Endothelial cell of umbilical vein (primary cell): Measurements from ENCODE around the gene THSD7A. TPM values are rescaled to one million over a fixed set of nuclear protein-coding genes. Genes with fewer than 3 reads are reported as not detected.

Source experiments
- BruUV-seq: library from RNA; stranded (reverse); fragments of 400-500 nt; replicated peaks from 2 replicates; lab custom pipeline; 2021; lab: Mats Ljungman, UMichigan
- CTCF ChIA-PET: fragments of 300-600, 350-600 bp; sonication (Branson Sonifier 250); formaldehyde crosslinking; loops from one replicate; lab custom pipeline; 2021; ENCODE audit warnings: antibody characterized with exemption, inconsistent platforms; lab: Charles Lee
- POLR2A ChIA-PET: fragments of 300-600, 350-600 bp; sonication (Branson Sonifier 250); formaldehyde crosslinking; loops from one replicate; lab custom pipeline; 2021; ENCODE audit warnings: antibody characterized with exemption, inconsistent platforms; lab: Charles Lee
- DNase-seq: peaks from one replicate; pipeline ENCODE4 v3.0.0-alpha.2; 2011; ENCODE audit warnings: low read depth, low spot score
- FAIRE-seq: peaks from 2 replicates; lab custom pipeline; 2011; peaks lifted over from hg19 to GRCh38; lab: Jason Lieb, UNC
- H2AFZ ChIP-seq: 2 replicates; pipeline ENCODE4 v1.6.0; 2012; ENCODE audit warnings: low read depth, low read length, control low read depth, inconsistent platforms
- H3K27ac ChIP-seq: 2 replicates; pipeline ENCODE4 v1.5.1; 2011; ENCODE audit warnings: low read depth, mild to moderate bottlenecking, control low read depth, low read length, moderate library complexity; ENCODE audit not compliant: insufficient read depth
- H3K27me3 ChIP-seq, 2 experiments: 2 replicates each; pipeline versions ENCODE4 v1.6.0 to v1.6.1; 2011; ENCODE audit warnings: low read length in 2 of 2, mixed read lengths in 1 of 2; ENCODE audit not compliant: control insufficient read depth in 2 of 2, insufficient read depth in 2 of 2
- H3K36me3 ChIP-seq, 2 experiments: 2 replicates in 1 of 2; 3 replicates in 1 of 2; pipeline ENCODE4 v1.5.1; 2011; ENCODE audit warnings: low read length in 2 of 2, mild to moderate bottlenecking in 1 of 2, moderate library complexity in 1 of 2; ENCODE audit not compliant: control insufficient read depth in 2 of 2, insufficient read depth in 2 of 2; ENCODE audit errors: extremely low read depth in 1 of 2
- H3K4me1 ChIP-seq: 3 replicates; pipeline ENCODE4 v1.5.1; 2011; ENCODE audit warnings: mild to moderate bottlenecking, low read length; ENCODE audit not compliant: control insufficient read depth, insufficient read depth; ENCODE audit errors: extremely low read depth
- H3K4me2 ChIP-seq: 2 replicates; pipeline ENCODE4 v1.6.1; 2011; ENCODE audit warnings: low read length, control low read depth, mixed read lengths; ENCODE audit not compliant: insufficient read depth
- H3K4me3 ChIP-seq, 3 experiments: fragments of 200-600 bp in 1 of 3; sonication (generic), shearing (Covaris generic) in 1 of 3; replicated peaks in 1 of 3; 2 replicates each; pipeline ENCODE4 v1.5.1; 2011 to 2016; ENCODE audit warnings: control low read depth in 3 of 3, low read length in 3 of 3, mild to moderate bottlenecking in 2 of 3, inconsistent platforms in 1 of 3, low read depth in 1 of 3, moderate library complexity in 1 of 3; ENCODE audit not compliant: insufficient read depth in 1 of 3
- H3K79me2 ChIP-seq: 2 replicates; pipeline ENCODE4 v1.6.0; 2012; ENCODE audit warnings: low read length, inconsistent platforms; ENCODE audit not compliant: control insufficient read depth, insufficient read depth
- H3K9ac ChIP-seq: replicated peaks from 2 replicates; pipeline ENCODE3; 2011; ENCODE audit warnings: low read length, control low read depth; ENCODE audit not compliant: insufficient read depth; ENCODE audit errors: extremely low read depth
- H3K9me1 ChIP-seq: replicated peaks from 3 replicates; pipeline ENCODE4 v1.6.0; 2011; ENCODE audit warnings: mild to moderate bottlenecking, low read length; ENCODE audit not compliant: control insufficient read depth, insufficient read depth; ENCODE audit errors: extremely low read depth
- H3K9me3 ChIP-seq: replicated peaks from 2 replicates; pipeline ENCODE4 v1.5.1; 2012; ENCODE audit warnings: low read length, inconsistent platforms; ENCODE audit not compliant: control insufficient read depth, insufficient read depth
- H4K20me1 ChIP-seq: replicated peaks from 2 replicates; pipeline ENCODE3; 2011; ENCODE audit warnings: mild to moderate bottlenecking, low read length; ENCODE audit not compliant: control insufficient read depth, insufficient read depth; ENCODE audit errors: extremely low read depth
- EZH2 ChIP-seq: IDR thresholded peaks from 2 replicates; pipeline ENCODE4 v1.6.1; 2012; ENCODE audit warnings: borderline replicate concordance, low read depth, mild to moderate bottlenecking, moderate library complexity, low read length, inconsistent platforms; ENCODE audit not compliant: severe bottlenecking
- FOS ChIP-seq: IDR thresholded peaks from 2 replicates; pipeline ENCODE4 v1.6.1; 2011; ENCODE audit warnings: mild to moderate bottlenecking, low read length, moderate library complexity, borderline replicate concordance; ENCODE audit not compliant: insufficient read depth
- GATA2 ChIP-seq: IDR thresholded peaks from 2 replicates; pipeline ENCODE4 v1.7.0; 2011; ENCODE audit warnings: low read depth, mild to moderate bottlenecking, moderate library complexity, mixed read lengths, low read length; ENCODE audit not compliant: insufficient read length, insufficient read depth
- JUN ChIP-seq: IDR thresholded peaks from 2 replicates; pipeline ENCODE4 v1.6.1; 2011; ENCODE audit warnings: borderline replicate concordance, low read depth; ENCODE audit not compliant: insufficient read length, insufficient read depth
- MYC ChIP-seq: IDR thresholded peaks from one replicate; pipeline ENCODE4 v1.6.1; 2011; ENCODE audit warnings: mild to moderate bottlenecking, low read depth, low read length
- POLR2A ChIP-seq: IDR thresholded peaks from 2 replicates; pipeline ENCODE4 v1.6.1; 2012; ENCODE audit warnings: low read depth, mild to moderate bottlenecking, control low read depth, low read length
- POLR2AphosphoS5 ChIP-seq: IDR thresholded peaks from 2 replicates; pipeline ENCODE4 v1.6.1; 2012; ENCODE audit warnings: low read depth, mild to moderate bottlenecking, control low read depth, low read length, moderate library complexity; ENCODE audit not compliant: insufficient read depth
- dilution Hi-C: fragments of 300-500 bp; cut with MboI; formaldehyde crosslinking; loops from one replicate; pipeline ENCODE4 v1.15.0; 2019; ENCODE audit warnings: low sequenced_read_pairs; ENCODE audit not compliant: extremely low pct_ligation_motif_present
- intact Hi-C: fragments of 100-400 bp; cut with micrococcal nuclease; formaldehyde crosslinking; loops from one replicate; pipeline ENCODE4 v1.10.0; 2022
- polyA plus RNA-seq, 4 experiments: library from polyadenylated mRNA; depleted of rRNA in 3 of 4; stranded (reverse) in 3 of 4; unstranded in 1 of 4; fragments of >200 nt; gene quantifications; 2 replicates each; pipeline versions ENCODE4 v1.2.1 to v1.2.3, GENCODE V29; 2011 to 2012; ENCODE audit warnings: missing spikeins in 1 of 4
- total RNA-seq: library from RNA; stranded (reverse); gene quantifications from 2 replicates; pipeline ENCODE4 v1.2.3, GENCODE V29; 2021
- TF ChIP-seq, protein P1 (sequence below): IDR thresholded peaks from 2 replicates; pipeline ENCODE4 v1.6.1; 2011; ENCODE audit not compliant: insufficient read depth, insufficient read length
- TF ChIP-seq, protein P2 (sequence below), 2 donors: IDR thresholded peaks; 1 replicate in 1 of 2; 2 replicates in 1 of 2; pipeline ENCODE4 v1.5.1; 2011; ENCODE audit warnings: low read length in 2 of 2, mild to moderate bottlenecking in 2 of 2, moderate library complexity in 2 of 2, control low read depth in 1 of 2, inconsistent platforms in 1 of 2, low read depth in 1 of 2; ENCODE audit not compliant: insufficient read depth in 1 of 2; ENCODE audit errors: extremely low read depth in 1 of 2

The THSD7A gene
- total and polyA plus RNA-seq, 2 donors (not counting 3 experiments of a cell fraction or from before 2014, with no cell fraction given): 3.3 to 12.7 TPM

DNA sequence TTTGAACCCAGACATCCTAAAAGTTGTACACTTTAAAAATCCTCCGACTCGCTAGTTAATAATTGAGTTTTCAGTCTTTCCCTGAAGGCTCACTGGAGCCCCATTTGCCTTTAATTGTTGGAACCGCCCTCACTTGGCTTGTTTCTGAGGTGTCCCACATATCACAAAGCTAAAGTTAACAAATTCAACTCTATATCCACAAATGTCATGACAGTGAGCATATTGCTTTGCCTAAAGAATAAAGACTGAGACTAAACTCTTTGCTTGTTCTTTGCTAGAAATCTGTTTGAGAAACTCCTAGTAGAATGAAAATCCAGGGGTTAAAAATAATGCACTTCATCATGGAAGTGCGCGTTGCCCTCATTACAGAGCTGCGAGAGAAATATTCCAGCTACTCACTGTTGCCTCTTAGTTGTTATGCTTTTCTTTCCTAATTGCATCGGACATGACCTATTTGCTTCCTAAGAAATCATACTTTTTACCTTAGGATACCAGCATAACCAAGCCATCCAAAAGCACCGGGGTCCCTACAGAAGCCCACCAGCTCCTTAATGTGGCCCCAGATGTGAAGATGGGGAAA is 752 bp downstream of the THSD7A start:
- Histone ChIP-seq H3K9ac (peak overlapping the region; percentile 89), H4K20me1 (no peaks in the 10 kb centered on the region), H3K9me1 (no peaks in the 10 kb centered on the region), H3K9me3 (no peaks in the 10 kb centered on the region), H3K4me3 (peak overlapping the region; percentile 55 to 89 (median 66)), H3K27ac (peak overlapping the region; percentile 84), H3K4me1 (peaks cover 12% of the 10 kb centered on the region), H3K27me3 (no peaks in the 10 kb centered on the region), H3K36me3 (no peaks in the 10 kb centered on the region), H3K4me2 (peak overlapping the region; percentile 99), H3K79me2 (no peaks in the 10 kb centered on the region), H2AFZ (peak overlapping the region; percentile 88)
- dilution Hi-C loops: no loop called here
- POLR2A ChIA-PET: interaction anchor here (1.7 kb wide), 1 partner anchor 225 kb away, joined by 4 read pairs; no protein-coding TSS in a partner anchor
- no peak for TF ChIP-seq JUN
- no peak for TF ChIP-seq FOS
- TF ChIP-seq, protein P1, sequence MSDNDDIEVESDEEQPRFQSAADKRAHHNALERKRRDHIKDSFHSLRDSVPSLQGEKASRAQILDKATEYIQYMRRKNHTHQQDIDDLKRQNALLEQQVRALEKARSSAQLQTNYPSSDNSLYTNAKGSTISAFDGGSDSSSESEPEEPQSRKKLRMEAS: no peak
- no peak for TF ChIP-seq POLR2AphosphoS5
- TF ChIP-seq GATA2: no peak
- no peak for TF ChIP-seq EZH2
- TF ChIP-seq POLR2A: no peak
- TF ChIP-seq, protein P2, sequence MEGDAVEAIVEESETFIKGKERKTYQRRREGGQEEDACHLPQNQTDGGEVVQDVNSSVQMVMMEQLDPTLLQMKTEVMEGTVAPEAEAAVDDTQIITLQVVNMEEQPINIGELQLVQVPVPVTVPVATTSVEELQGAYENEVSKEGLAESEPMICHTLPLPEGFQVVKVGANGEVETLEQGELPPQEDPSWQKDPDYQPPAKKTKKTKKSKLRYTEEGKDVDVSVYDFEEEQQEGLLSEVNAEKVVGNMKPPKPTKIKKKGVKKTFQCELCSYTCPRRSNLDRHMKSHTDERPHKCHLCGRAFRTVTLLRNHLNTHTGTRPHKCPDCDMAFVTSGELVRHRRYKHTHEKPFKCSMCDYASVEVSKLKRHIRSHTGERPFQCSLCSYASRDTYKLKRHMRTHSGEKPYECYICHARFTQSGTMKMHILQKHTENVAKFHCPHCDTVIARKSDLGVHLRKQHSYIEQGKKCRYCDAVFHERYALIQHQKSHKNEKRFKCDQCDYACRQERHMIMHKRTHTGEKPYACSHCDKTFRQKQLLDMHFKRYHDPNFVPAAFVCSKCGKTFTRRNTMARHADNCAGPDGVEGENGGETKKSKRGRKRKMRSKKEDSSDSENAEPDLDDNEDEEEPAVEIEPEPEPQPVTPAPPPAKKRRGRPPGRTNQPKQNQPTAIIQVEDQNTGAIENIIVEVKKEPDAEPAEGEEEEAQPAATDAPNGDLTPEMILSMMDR (IDR thresholded peaks at IDR 0.05; ENCODE audit: extremely low read depth in 1 of 2, insufficient read depth in 1 of 2, low read depth in 1 of 2, low read length in 2 of 2): no peak
- TF ChIP-seq MYC: no peak
- BruUV-seq: TSS peak; percentile 41
- CTCF ChIA-PET: interaction anchor here (0.7 to 2.6 kb wide), 29 partner anchors 9 to 664 kb away, joined by 3 to 23 read pairs (median 4); no protein-coding TSS in a partner anchor
- intact Hi-C loops: loop anchor here (1.0 to 10.0 kb wide), 10 partner anchors 115 to 458 kb away; partner anchors contain the start of gene TMEM106B
- no peak for FAIRE-seq
- peak; percentile 75 for DNase-seq
